Stomach (tissue), 9 donors: ENCODE measurements around the gene KRT14. TPM values are rescaled to one million over a fixed set of nuclear protein-coding genes. Genes with fewer than 3 reads are reported as not detected.
A peak's percentile ranks its signal among the peaks of the same experiment; 100 is the strongest.
"Not testable (repeated sequence)": the region's sequence is repeated elsewhere in the genome, so short reads cannot be mapped to it uniquely, and the experiment has no call there.

ENCODE experiments used
- DNase-seq, 2 donors: peaks; one replicate each; pipeline versions ENCODE4 v3.0.0 to v3.0.0-alpha.2; 2013 to 2019
- H3K27ac ChIP-seq, 5 donors: fragments of 200-600 bp in 4 of 5; sonication (generic) in 4 of 5; one replicate each; pipeline ENCODE4 v1.5.1; 2013 to 2019; ENCODE audit warnings: mild to moderate bottlenecking in 1 of 5, moderate library complexity in 1 of 5
- H3K27me3 ChIP-seq, 3 donors: fragments of 200-600 bp; sonication (generic); one replicate each; pipeline ENCODE4 v1.5.1; 2017 to 2019; ENCODE audit warnings: mixed run types in 1 of 3
- H3K36me3 ChIP-seq, 4 donors: fragments of 200-600 bp; sonication (generic); 1 replicate in 3 of 4; 2 replicates in 1 of 4; pipeline ENCODE4 v1.5.1; 2016 to 2019
- H3K4me1 ChIP-seq, 4 donors: fragments of 200-600 bp; sonication (generic); one replicate each; pipeline ENCODE4 v1.5.1; 2016 to 2019
- H3K4me3 ChIP-seq, 4 donors: fragments of 200-600 bp; sonication (generic) in 3 of 4; one replicate each; pipeline ENCODE4 v1.5.1; 2016 to 2019; ENCODE audit warnings: mild to moderate bottlenecking in 1 of 4
- H3K9me3 ChIP-seq, 4 donors: fragments of 200-600 bp; sonication (generic); one replicate each; pipeline ENCODE4 v1.5.1; 2016 to 2019
- EP300 ChIP-seq: sonication (generic); formaldehyde crosslinking; IDR thresholded peaks from one replicate; pipeline ENCODE4 v1.6.1; 2017; ENCODE audit warnings: antibody characterized with exemption
- POLR2A ChIP-seq, 4 donors: fragments of 450-650 bp; IDR thresholded peaks; one replicate each; pipeline ENCODE4 v1.6.1; 2016; ENCODE audit warnings: antibody characterized with exemption in 4 of 4, control low read depth in 2 of 4, mild to moderate bottlenecking in 1 of 4, moderate library complexity in 1 of 4
- POLR2AphosphoS5 ChIP-seq, 3 donors: sonication (generic); formaldehyde crosslinking; IDR thresholded peaks; one replicate each; pipeline ENCODE4 v1.6.1; 2016; ENCODE audit warnings: antibody characterized with exemption in 3 of 3
- WGBS, 5 donors: extraction: QIAGEN DNeasy Blood & Tissue Kit in 3 of 5; methylation state at CpG; one replicate each; pipeline versions ENCODE4 v1.1.5 to v1.1.7; 2013 to 2018; 5-methylcytosine and 5-hydroxymethylcytosine counted together
- intact Hi-C: fragments of 100-400 bp; cut with DNase I; formaldehyde crosslinking; loops from one replicate; pipeline ENCODE4 v1.15.1; 2023; ENCODE audit warnings: low total_unique reads
- polyA plus RNA-seq, 3 donors: library from polyadenylated mRNA; stranded (reverse); fragments of 200-250 nt; gene quantifications; one replicate each; pipeline ENCODE4 v1.2.3, GENCODE V29; 2013
- total RNA-seq, 5 donors: library from RNA; depleted of rRNA; stranded (reverse); fragments of >200 nt; gene quantifications; one replicate each; pipeline versions ENCODE4 v1.1.0 to v1.2.3, GENCODE V29; 2014 to 2016
- TF ChIP-seq, protein P1 (sequence below), 7 experiments: fragments of 450-650 bp in 4 of 7; fragments of 200-600 bp in 3 of 7; sonication (generic) in 3 of 7; IDR thresholded peaks; one replicate each; pipeline ENCODE4 v1.5.1; 2016 to 2019; ENCODE audit warnings: antibody characterized with exemption in 7 of 7, control low read depth in 2 of 7, mild to moderate bottlenecking in 1 of 7
- donor health status: healthy with polysubstance abuse.
- donor health status: Bipolar disorder and iron deficiency.
- donor health status: healthy.

Gene KRT14
- total and polyA plus RNA-seq, 8 donors = 1.3 to 164 (median 2.4) TPM; not detected in 5

DNA sequence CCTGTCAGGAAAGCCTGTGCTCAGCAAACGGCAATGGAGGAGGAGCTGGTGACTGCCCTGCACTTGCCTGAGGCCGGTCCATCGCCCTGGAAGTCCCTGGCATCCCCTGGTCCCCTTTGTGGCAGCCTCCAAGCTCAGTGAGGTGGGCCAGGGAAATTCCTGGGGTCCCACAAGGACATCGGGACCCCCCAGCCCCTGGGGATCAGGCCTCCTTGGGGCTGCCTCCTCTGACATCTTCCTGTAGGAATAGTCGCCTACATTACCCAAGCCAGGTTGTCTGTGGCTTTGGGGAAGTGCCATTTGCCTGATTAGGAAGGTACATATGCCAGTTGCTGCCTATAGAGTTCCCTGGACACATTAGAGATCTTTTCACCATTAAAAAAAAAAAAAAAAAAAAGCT is 7.7 kb downstream of the KRT14 start:
- intact Hi-C loops = no loop called here
- DNase-seq = no peak
- TF ChIP-seq POLR2A (IDR thresholded peaks at IDR 0.05) = no peak
- H3K4me1 ChIP-seq = no peaks in the 10 kb centered on the region
- 65 to 86% (median 79%) methylated on average over 3 to 5 of the region's 5 CpGs for WGBS, 5 donors
- no peak overlapping the region for H3K27ac ChIP-seq
- H3K9me3 ChIP-seq = no peaks in the 10 kb centered on the region
- peaks cover 0 to 65% (median 10%) of the 10 kb centered on the region in 3 donors for H3K27me3 ChIP-seq
- no peak overlapping the region for H3K4me3 ChIP-seq
- no peaks in the 10 kb centered on the region for H3K36me3 ChIP-seq

DNA sequence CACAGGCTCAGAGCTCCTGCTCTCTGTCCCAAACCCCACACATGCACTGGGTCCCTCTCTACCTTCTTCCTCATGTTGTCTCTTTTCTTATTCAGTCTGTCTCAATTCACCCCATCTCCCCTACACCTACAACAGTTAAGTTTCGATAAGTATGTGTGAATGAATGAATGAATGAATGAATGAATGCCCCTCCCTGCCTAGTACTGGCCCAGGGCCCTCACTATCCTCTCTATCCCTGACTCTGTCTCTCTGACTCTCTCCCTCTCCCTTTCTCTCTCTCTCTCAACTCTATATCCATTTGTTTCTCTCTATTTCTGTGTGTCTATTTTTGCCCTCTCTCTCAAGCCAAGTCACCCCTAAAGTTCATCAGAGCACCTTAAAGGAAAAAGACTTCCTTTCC is 8.2 kb downstream of the KRT14 start:
- Histone ChIP-seq H3K36me3 (no peaks in the 10 kb centered on the region), H3K27ac (no peak overlapping the region), H3K27me3 (peaks cover 0 to 69% (median 10%) of the 10 kb centered on the region in 3 donors), H3K4me1 (no peaks in the 10 kb centered on the region), H3K9me3 (no peaks in the 10 kb centered on the region), H3K4me3 (no peak overlapping the region)
- TF ChIP-seq EP300 (no peak), POLR2A (IDR thresholded peaks at IDR 0.05) (no peak), POLR2AphosphoS5 (IDR thresholded peaks at IDR 0.05) (no peak)
- TF ChIP-seq, protein P1, sequence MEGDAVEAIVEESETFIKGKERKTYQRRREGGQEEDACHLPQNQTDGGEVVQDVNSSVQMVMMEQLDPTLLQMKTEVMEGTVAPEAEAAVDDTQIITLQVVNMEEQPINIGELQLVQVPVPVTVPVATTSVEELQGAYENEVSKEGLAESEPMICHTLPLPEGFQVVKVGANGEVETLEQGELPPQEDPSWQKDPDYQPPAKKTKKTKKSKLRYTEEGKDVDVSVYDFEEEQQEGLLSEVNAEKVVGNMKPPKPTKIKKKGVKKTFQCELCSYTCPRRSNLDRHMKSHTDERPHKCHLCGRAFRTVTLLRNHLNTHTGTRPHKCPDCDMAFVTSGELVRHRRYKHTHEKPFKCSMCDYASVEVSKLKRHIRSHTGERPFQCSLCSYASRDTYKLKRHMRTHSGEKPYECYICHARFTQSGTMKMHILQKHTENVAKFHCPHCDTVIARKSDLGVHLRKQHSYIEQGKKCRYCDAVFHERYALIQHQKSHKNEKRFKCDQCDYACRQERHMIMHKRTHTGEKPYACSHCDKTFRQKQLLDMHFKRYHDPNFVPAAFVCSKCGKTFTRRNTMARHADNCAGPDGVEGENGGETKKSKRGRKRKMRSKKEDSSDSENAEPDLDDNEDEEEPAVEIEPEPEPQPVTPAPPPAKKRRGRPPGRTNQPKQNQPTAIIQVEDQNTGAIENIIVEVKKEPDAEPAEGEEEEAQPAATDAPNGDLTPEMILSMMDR (IDR thresholded peaks at IDR 0.05) = no peak
- intact Hi-C loops = no loop called here
- no peak for DNase-seq
- WGBS, 5 donors = 71 to 92% (median 84%) methylated on average over 1 of the region's 1 CpG

DNA sequence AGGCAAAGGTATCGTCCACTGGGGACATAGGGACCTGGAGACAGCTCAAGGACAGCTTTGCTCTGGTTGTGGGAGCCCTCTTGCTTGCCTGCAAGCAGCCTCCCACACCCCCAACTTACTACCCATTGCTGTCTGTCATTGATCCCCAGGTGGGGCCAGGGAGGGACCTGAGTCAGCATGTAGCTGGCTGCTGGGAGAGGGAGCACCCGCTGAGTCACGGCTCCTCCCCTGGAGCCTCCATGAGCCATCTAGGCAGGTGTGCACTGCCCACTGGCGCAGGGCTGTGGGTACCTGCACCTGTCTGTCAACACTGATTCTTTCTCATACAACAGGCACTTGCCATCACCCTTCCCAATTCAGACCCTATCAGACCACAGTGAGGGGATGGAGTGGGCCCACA is 10.0 kb downstream of the KRT14 start:
- H3K9me3 ChIP-seq, H3K4me3 ChIP-seq, H3K27ac ChIP-seq, H3K4me1 ChIP-seq, H3K36me3 ChIP-seq, intact Hi-C loops: not testable (repeated sequence)
- 61 to 94% (median 76%) methylated on average over 2 to 4 of the region's 4 CpGs for WGBS, 5 donors
- H3K27me3 ChIP-seq = peaks cover 0 to 77% (median 15%) of the 10 kb centered on the region in 3 donors
- DNase-seq = peak; percentile 15 to 28

DNA sequence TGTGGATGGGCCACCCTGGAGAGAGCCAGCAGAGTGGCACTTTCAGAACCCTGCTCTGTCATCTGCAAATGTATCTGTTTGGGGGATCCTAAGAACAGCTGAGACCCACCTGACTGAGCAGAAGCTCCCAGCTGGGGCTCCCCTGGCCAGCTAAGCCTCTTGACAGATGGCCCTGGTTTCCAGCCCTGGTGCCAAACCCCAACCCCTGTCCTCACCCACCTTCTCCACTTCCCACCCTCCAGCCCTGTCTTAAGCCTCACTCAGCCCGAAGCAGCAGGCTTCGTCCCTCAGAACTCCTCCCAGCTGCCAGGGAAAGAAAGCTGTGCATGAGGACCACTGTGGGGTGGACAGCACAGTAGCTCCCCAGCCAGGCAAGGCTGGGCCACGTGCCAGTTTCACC is 11.4 kb downstream of the KRT14 start:
- H3K27ac ChIP-seq = no peak overlapping the region
- DNase-seq = no peak
- H3K4me1 ChIP-seq = no peaks in the 10 kb centered on the region
- H3K4me3 ChIP-seq = no peak overlapping the region
- no peak for TF ChIP-seq EP300
- no peak for TF ChIP-seq POLR2AphosphoS5 (IDR thresholded peaks at IDR 0.05)
- TF ChIP-seq, protein P1 (IDR thresholded peaks at IDR 0.05) = no peak
- no peak for TF ChIP-seq POLR2A (IDR thresholded peaks at IDR 0.05)
- peaks cover 0 to 86% (median 18%) of the 10 kb centered on the region in 3 donors for H3K27me3 ChIP-seq
- intact Hi-C loops = no loop called here
- no peaks in the 10 kb centered on the region for H3K9me3 ChIP-seq
- H3K36me3 ChIP-seq = no peaks in the 10 kb centered on the region
- 40 to 74% (median 63%) methylated on average over 3 of the region's 3 CpGs for WGBS, 5 donors

DNA sequence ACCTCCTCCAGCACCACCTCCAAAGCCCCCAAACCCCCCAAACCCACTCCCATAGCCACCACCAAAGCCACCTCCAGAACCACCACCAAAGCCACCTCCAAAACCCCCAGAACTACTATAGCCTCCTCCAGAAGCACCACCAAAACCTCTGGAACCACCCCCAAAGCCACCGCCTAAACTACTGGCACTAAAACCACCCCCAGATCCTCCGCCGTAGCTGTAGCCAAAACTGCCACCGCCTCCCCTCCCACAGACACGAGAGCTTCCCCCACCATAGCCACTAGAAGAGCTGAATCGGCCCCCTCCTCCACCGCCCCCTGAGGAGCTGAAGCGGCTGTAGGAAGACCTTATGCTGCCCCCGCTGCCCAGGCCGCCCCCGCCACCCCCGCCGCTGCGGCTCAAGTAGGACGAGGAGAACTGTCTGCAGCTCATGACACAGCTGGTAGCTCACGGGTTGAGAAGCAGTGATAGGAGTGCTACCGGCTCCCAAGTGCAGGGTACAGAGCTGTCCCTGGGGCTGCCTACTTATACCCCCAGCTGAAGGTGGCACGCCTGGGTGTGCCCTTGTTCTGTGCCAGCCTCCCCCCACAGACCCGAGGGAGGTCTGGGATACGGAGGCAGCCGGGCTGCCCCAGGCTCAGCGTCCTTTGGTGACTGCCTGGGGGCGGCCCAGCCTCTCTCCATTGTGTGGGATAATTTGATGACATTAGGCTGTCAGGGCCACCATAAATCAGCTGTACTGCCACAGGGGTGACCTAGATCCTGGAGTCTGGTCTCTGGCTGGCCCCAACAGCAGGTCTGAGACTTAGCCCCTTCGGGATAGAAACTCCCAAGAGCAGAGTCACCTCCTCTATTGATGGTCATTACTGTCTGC is 14.9 kb downstream of the KRT14 start, which contains the start of gene KRT9:
Gene KRT9, minus strand, starts transcription at position 499 of the 874 bp plus-strand sequence. Its CDS starts 67 bp downstream, at position 432.
- H3K36me3 ChIP-seq = no peaks in the 10 kb centered on the region
- no peaks in the 10 kb centered on the region for H3K4me1 ChIP-seq
- WGBS, 5 donors = 64 to 75% (median 71%) methylated on average over 17 to 24 of the region's 24 CpGs
- DNase-seq = no peak
- no peak within 1 kb of the TSS for H3K4me3 ChIP-seq
- intact Hi-C loops = no loop called here
- H3K9me3 ChIP-seq = peaks cover 0 to 6% (median 0%) of the 10 kb centered on the region in 4 donors
- peaks cover 0 to 76% (median 18%) of the 10 kb centered on the region in 3 donors for H3K27me3 ChIP-seq
- TF ChIP-seq EP300 (no peak), POLR2AphosphoS5 (IDR thresholded peaks at IDR 0.05) (no peak), POLR2A (IDR thresholded peaks at IDR 0.05) (no peak)
- TF ChIP-seq, protein P1 (IDR thresholded peaks at IDR 0.05) = no peak
- no peak within 1 kb of the TSS for H3K27ac ChIP-seq
